Measurements from ENCODE around the gene PERM1.

- TF ChIP-seq CTCF (IDR thresholded peaks at IDR 0.05) (no peak), POLR2AphosphoS5 (IDR thresholded peaks at IDR 0.05) (no peak), POLR2A (IDR thresholded peaks at IDR 0.05; ENCODE audit: low read depth) (no peak)
These were observed 50.3 kb downstream of the PERM1 start for GRCh38 chr1:931380-932172.

Data from esophagus muscularis mucosa (tissue), 3 donors.